HG03460 (cell line): ENCODE measurements around the gene RBSN.

Source experiments
- ATAC-seq: cut with Tn5 transposase; IDR thresholded peaks from one replicate; pipeline ENCODE4 v1.9.1; 2021; ENCODE audit not compliant: unreplicated experiment

RBSN gene

GRCh38 chr3:15063656-15064286, 35.2 kb downstream of the RBSN start:
- no peak for ATAC-seq

DNA sequence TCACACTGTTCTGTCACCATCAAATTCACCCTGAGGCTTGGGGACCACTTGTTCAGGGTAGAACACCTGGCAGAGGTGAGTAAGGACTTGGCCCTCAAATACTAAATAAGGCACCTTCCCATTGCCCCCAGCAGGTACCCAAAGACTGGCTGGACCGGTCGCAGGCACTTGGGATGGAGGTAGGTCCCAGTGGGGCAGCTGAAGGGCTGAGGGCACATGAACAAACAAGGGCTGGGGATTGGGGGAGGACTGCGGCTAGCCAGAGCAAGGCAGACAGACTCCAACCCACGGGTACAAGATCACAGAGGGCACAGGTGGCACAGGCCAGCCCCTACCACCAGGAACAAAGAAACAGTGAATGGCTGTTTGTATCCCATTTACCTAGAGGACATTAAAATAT, 35.7 kb downstream of the RBSN start:
- no peak for ATAC-seq

DNA sequence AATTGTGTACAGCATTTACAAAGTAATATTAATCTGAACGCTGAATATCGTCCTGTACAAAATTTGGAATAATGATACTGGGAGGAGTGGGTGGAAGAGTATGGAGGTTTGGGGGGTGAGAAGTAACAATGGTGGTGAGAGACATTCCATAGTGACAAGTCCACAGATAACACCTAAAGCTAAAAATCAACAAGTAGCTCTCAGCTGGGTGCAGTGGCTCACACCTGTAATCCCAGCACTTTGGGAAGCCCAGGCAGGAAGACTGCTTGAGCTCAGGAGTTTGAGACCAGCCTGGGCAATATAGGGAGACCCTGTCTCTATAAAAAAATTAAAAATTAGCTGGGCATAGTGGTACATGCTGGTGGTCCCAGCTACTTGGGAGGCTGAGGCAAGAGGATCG, 38.9 kb downstream of the RBSN start:
- ATAC-seq = no peak

DNA sequence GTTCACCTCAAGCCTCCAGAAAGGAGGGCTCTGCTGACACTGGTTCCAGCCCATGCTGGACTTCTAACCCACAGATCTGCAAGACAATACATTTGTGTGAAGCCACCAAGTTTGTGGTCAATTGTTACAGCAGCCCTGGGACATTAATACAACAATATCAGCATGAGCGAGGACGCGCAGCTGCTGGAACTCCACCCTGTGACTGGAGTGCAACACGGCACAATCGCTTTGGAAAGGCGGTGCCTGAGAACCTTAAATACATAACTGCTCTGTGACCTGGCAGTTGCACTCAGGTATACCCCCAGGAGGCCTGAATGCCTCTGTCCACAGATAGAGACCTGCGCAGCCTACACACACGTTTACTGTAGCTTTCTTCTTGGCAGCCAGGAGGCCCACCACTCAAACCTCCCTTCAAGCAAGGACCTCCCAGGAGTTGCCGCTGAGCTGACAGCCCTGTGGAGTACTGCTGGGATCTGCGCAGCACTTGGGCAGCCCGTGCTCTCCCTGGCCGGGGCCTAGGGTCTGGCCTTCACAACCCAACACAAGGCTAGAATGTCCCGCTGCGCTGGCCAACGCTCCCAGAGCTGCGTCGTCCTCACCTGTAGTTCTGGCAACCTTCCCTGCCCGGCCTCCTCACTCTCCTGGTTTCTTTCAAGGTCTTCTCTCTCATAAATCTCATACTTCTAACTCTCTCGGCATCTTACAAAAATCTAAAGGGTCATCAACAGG, 42.1 kb downstream of the RBSN start:
- no peak for ATAC-seq

DNA sequence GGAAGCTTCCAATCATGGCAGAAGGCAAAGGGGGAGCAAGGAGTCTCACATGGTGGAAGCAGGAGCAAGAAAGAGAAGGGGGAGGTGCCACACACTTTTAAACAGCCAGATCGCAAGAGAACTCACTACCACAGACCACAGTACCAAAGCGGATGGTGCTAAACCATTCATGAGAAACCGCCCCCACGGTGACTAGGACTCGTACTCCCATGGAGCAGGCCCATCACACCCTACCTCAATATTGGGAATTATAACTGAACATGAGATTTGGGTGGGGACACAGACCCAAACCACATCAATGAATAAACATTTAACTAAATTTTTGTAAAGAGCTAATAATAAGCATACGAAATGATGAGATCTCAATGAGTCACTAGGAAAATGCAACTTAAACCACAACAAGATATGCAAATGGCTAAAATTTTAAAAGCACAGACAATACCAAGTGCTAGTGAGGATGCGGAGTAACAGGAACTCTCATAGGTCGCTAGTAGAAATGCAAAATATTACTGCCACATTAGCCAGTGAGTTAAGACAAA, 43.9 kb downstream of the RBSN start:
- ATAC-seq = peak; percentile 52

- ATAC-seq = no peak
These were observed 45.4 kb downstream of the RBSN start for GRCh38 chr3:15053541-15053940.

- no peak for ATAC-seq
These were observed 46.4 kb downstream of the RBSN start for GRCh38 chr3:15052335-15053242.

DNA sequence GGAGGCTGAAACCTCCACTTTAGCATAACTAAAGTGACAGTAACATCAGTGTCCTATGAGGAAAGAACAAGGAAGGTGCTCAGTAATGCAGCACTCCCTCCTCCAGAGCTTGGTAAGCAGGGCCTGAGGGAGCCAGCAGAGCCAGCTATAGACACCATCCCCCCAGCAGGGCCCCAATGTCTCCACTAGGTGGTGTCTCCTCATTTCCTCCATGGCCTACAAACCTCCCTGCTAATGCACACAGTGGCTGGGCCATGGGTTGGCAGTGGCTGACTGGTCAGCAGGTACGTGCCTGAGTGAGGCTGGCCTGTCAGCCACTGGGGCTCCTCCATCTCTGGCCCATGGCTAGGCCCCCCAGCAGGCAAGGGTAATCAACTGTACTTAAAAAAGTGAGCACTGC, 47.4 kb downstream of the RBSN start:
- peak; percentile 52 for ATAC-seq

DNA sequence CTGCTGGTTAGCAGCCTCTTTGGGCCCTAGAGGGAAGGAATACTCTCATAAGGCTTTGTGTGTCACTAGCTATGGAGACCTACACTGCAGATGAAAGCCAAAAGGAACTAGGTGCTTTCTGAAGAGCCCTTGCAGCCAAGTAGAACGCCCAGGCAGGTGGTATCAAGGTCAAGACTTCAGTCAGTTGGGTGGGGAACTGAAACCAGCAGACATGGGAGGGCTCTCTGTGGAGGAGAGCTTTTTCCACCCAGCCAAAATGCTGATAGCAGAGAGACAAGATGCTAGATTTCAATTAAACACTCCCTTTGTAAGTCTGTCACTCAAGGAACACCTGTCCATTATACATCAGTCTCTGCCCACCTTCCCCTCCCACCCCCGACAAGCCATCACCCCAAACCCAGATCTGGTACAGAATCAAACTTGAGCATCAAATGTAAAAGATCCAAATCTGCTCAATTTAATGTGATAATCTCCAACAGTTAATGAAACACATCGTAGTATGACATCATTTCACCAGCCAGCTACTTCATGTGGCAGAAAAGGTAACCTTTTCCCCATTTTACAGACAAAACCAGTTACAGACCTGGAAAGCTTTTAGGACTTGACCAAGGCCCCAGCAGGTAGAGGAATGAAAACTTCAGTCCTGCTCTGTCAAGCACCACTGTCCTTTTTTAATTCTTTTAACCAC, 48.4 kb downstream of the RBSN start:
- ATAC-seq = peak; percentile 79

GRCh38 chr3:15049584-15049983, 49.4 kb downstream of the RBSN start:
- no peak for ATAC-seq

DNA sequence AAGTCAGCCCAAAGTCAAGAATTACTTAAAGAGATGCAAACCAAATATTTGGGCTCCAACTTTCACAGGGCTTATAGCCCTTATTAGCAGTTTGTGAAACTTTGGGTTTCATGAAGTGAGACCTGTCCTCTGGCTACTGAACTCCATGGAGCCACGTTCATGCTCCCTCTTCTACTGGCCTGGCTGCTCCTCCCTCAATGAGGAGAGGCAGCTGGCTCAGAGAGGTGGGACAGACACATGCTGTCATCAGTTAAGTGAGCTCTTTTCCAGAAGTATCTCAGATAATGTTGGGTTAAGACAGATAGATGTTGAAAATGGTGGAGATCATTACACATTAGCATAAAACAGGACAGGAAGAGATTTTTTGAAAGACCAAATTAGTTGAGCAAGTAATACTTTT, 53.3 kb downstream of the RBSN start:
- no peak for ATAC-seq

GRCh38 chr3:15044326-15044725, 54.6 kb downstream of the RBSN start:
- ATAC-seq = no peak

DNA sequence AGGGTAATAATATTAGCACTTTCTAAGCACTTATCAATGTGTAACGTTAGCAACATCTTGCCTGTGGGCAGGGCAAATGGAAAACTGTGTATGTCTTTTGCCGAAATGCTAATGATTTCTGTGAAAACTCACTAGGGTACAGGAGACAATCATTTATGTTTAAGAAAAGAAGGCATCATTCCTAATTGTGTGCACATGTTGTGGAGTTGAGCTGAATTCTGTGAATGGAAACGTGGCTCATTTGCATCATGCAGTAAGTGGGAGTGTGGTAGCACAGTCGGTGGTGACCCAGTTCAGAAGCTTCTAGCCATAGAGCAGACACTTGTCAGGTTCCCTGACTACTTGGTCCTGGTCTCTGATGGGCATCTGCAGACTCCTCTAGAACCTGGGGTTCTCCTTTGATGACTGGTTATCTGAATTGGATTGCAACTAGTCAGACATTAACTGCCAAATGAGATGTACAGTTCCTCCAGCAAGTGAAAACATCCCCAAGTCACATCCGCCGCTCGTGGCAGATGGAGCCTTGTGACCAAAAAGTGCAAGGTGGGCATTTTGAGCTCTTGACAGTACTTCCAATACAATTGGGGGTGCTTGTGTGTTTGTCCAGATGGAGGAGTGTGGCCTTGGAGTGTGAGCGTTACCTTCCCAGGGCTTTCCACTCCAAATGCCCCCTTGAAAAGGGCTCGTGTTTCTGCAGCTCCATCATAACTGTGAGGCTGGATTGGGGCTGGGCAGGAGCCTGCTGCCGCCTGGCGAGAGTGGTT, 55.4 kb downstream of the RBSN start:
- no peak for ATAC-seq

DNA sequence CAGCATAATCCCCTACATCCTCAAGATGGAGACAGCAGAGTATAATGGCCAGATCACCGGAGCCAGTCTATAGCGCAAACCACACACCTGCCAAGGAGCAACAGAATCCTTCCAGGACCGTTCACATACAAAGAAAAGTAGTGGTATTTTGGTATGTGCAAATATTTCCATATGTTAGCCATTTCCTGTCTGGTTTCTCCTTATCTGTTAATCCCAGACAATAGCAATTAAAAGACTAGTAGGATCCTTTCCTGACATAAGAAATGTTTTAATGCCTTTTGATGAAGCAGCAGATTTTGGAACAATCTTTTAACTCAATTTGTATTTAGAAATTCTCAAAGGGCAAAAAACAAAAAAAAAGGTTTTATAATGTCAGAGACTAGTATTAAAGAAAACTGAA, 56.0 kb downstream of the RBSN start:
- no peak for ATAC-seq

- ATAC-seq = no peak
These were observed 57.0 kb downstream of the RBSN start for GRCh38 chr3:15041950-15042349.

GRCh38 chr3:15040844-15041243, 58.1 kb downstream of the RBSN start:
- ATAC-seq = no peak

DNA sequence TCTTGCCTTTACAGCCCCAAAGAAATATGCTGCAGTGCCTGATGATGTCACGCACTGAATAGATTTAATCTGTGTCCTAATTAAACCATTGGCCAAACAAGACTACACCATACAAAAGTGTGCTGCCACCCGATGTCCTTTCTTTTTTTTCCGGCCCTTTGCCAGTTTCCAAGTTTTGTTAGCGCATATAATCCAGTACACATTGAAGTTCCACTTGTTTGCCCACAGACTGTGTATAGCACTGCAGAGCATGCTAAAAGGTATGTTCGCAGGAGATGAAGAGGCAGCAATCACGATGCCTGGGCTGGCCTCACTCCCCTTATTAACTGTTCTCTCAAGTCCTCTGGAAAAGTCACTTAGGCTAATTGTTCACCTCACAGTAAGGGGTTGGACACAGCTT, 60.6 kb downstream of the RBSN start:
- ATAC-seq = no peak

GRCh38 chr3:15033103-15033502, 65.8 kb downstream of the RBSN start:
- ATAC-seq = no peak

GRCh38 chr3:15032650-15033049, 66.3 kb downstream of the RBSN start:
- ATAC-seq = no peak

GRCh38 chr3:15029625-15030024, 69.3 kb downstream of the RBSN start:
- ATAC-seq = no peak
